CD4-positive, alpha-beta T cell (primary cell): ENCODE results near the gene GYG2. TPM values are rescaled to one million over a fixed set of nuclear protein-coding genes. Genes with fewer than 3 reads are reported as not detected.

ENCODE experiments used
- ATAC-seq: fragments of 200-7000 bp; cut with Tn5 transposase; one replicate; pipeline ENCODE4 v1.10.0; 2022; ENCODE audit warnings: mild to moderate bottlenecking; ENCODE audit not compliant: poor library complexity
- CTCF ChIA-PET: fragments of 350-600 bp; sonication (Branson Sonifier 250); formaldehyde crosslinking; loops from one replicate; lab custom pipeline; 2021; ENCODE audit warnings: antibody characterized with exemption, inconsistent platforms; lab: Charles Lee
- POLR2A ChIA-PET: fragments of 350-600 bp; sonication (Branson Sonifier 250); formaldehyde crosslinking; loops from one replicate; lab custom pipeline; 2021; ENCODE audit warnings: antibody characterized with exemption, inconsistent platforms; lab: Charles Lee
- DNase-seq, 14 experiments: peaks; one replicate each; pipeline ENCODE4 v3.0.0-alpha.2; 2013 to 2020; ENCODE audit warnings: mixed read lengths in 2 of 14
- H3K27ac ChIP-seq, 2 donors: one replicate each; pipeline versions ENCODE4 v1.5.1 to v1.7.0; 2013; ENCODE audit warnings: low read length in 2 of 2, low read depth in 1 of 2, mild to moderate bottlenecking in 1 of 2
- H3K27me3 ChIP-seq, 2 experiments: 1 replicate in 1 of 2; 2 replicates in 1 of 2; pipeline versions ENCODE4 v1.6.1 to v1.7.0; 2013; ENCODE audit warnings: low read length in 2 of 2, control low read depth in 1 of 2, mild to moderate bottlenecking in 1 of 2, moderate library complexity in 1 of 2; ENCODE audit not compliant: insufficient read depth in 2 of 2, control insufficient read depth in 1 of 2
- H3K36me3 ChIP-seq: one replicate; pipeline ENCODE4 v1.6.1; 2013; ENCODE audit warnings: low read length, control low read depth; ENCODE audit not compliant: insufficient read depth
- H3K4me1 ChIP-seq: one replicate; pipeline ENCODE4 v1.6.1; 2013; ENCODE audit warnings: low read length, control low read depth; ENCODE audit not compliant: insufficient read depth
- H3K4me3 ChIP-seq: one replicate; pipeline ENCODE4 v1.5.1; 2013; ENCODE audit warnings: mild to moderate bottlenecking, low read length, moderate library complexity
- H3K9me3 ChIP-seq, 2 experiments: 1 replicate in 1 of 2; 2 replicates in 1 of 2; pipeline versions ENCODE4 v1.6.1 to v1.7.0; 2013; ENCODE audit warnings: low read length in 2 of 2, mild to moderate bottlenecking in 2 of 2, control low read depth in 1 of 2, moderate library complexity in 1 of 2; ENCODE audit not compliant: control insufficient read depth in 1 of 2, insufficient read depth in 1 of 2
- H3K27ac Mint-ChIP-seq: one replicate; pipeline ENCODE4 v1.8.0; 2020; ENCODE audit warnings: mixed read lengths
- H3K27me3 Mint-ChIP-seq: one replicate; pipeline ENCODE4 v1.8.0; 2021; ENCODE audit warnings: mixed read lengths
- H3K36me3 Mint-ChIP-seq: one replicate; pipeline ENCODE4 v1.8.0; 2021; ENCODE audit warnings: low read depth, mixed read lengths
- H3K4me1 Mint-ChIP-seq: one replicate; pipeline ENCODE4 v1.8.0; 2021; ENCODE audit warnings: low read depth, mixed read lengths
- H3K4me3 Mint-ChIP-seq: one replicate; pipeline ENCODE4 v1.8.0; 2020; ENCODE audit warnings: mild to moderate bottlenecking, mixed read lengths
- H3K9me3 Mint-ChIP-seq: one replicate; pipeline ENCODE4 v1.8.0; 2020; ENCODE audit warnings: mixed read lengths
- intact Hi-C, 2 experiments: fragments of 100-400 bp; cut with DNase I in 1 of 2; cut with micrococcal nuclease in 1 of 2; formaldehyde crosslinking; loops; one replicate each; pipeline versions ENCODE4 v1.15.1 to v1.9.0; 2023 to 2025; cut with DNase I, micrococcal nuclease
- total RNA-seq, 174 experiments: library from RNA in 2 of 174; stranded (reverse) in 2 of 174; gene quantifications; one replicate each; pipeline ENCODE4 v1.2.3 and lab custom pipeline; 2021 to 2026
- TF ChIP-seq, protein P1 (sequence below): fragments of 200-600 bp; IDR thresholded peaks from one replicate; pipeline ENCODE4 v1.8.0; 2022; ENCODE audit warnings: antibody characterized with exemption, mild to moderate bottlenecking

The GYG2 gene
- total RNA-seq, 2 experiments from 2014 or later = not detected

DNA sequence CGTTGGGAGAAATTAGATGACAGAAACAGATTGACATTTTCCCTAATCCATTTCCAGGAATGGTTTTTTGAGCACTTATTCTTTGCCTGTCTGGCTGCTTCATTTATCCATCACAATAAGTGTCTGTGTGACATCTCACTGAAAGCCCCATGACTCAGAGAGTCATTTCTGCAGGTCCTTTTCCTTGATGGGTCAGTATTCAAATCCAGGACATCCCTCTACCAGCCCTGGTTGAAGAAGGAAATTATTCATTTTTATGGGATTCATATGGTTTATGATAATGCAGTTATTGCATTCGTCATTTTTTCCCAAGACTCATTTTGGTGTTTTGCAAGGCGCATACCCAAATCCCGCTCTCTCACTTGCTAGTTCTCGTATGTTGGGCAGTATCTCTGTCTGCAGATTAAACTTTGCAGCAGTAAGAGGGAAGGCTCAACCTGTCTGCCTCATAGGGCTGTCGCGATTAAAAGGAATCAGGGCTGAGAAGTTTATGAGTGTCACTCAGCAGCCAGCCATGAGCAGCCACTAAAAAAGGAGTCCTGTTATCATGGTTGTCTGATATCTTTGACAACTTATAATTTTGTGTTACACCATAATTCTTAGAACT, 44.0 kb downstream of the GYG2 start:
- Mint-ChIP-seq H3K4me1 (no peaks in the 10 kb centered on the region), H3K36me3 (no peaks in the 10 kb centered on the region), H3K27ac (no peak overlapping the region), H3K4me3 (no peak overlapping the region), H3K9me3 (peaks cover 2% of the 10 kb centered on the region), H3K27me3 (peaks cover 4% of the 10 kb centered on the region)
- DNase-seq (no peak), ATAC-seq (no peak)
- ChIA-PET CTCF (no interaction called here), POLR2A (no interaction called here)
- TF ChIP-seq, protein P1, sequence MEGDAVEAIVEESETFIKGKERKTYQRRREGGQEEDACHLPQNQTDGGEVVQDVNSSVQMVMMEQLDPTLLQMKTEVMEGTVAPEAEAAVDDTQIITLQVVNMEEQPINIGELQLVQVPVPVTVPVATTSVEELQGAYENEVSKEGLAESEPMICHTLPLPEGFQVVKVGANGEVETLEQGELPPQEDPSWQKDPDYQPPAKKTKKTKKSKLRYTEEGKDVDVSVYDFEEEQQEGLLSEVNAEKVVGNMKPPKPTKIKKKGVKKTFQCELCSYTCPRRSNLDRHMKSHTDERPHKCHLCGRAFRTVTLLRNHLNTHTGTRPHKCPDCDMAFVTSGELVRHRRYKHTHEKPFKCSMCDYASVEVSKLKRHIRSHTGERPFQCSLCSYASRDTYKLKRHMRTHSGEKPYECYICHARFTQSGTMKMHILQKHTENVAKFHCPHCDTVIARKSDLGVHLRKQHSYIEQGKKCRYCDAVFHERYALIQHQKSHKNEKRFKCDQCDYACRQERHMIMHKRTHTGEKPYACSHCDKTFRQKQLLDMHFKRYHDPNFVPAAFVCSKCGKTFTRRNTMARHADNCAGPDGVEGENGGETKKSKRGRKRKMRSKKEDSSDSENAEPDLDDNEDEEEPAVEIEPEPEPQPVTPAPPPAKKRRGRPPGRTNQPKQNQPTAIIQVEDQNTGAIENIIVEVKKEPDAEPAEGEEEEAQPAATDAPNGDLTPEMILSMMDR = no peak
- Histone ChIP-seq H3K27ac (no peak overlapping the region), H3K9me3 (no peaks in the 10 kb centered on the region), H3K4me1 (no peaks in the 10 kb centered on the region), H3K4me3 (no peak overlapping the region), H3K27me3 (no peaks in the 10 kb centered on the region), H3K36me3 (no peaks in the 10 kb centered on the region)
- intact Hi-C loops = no loop called here

DNA sequence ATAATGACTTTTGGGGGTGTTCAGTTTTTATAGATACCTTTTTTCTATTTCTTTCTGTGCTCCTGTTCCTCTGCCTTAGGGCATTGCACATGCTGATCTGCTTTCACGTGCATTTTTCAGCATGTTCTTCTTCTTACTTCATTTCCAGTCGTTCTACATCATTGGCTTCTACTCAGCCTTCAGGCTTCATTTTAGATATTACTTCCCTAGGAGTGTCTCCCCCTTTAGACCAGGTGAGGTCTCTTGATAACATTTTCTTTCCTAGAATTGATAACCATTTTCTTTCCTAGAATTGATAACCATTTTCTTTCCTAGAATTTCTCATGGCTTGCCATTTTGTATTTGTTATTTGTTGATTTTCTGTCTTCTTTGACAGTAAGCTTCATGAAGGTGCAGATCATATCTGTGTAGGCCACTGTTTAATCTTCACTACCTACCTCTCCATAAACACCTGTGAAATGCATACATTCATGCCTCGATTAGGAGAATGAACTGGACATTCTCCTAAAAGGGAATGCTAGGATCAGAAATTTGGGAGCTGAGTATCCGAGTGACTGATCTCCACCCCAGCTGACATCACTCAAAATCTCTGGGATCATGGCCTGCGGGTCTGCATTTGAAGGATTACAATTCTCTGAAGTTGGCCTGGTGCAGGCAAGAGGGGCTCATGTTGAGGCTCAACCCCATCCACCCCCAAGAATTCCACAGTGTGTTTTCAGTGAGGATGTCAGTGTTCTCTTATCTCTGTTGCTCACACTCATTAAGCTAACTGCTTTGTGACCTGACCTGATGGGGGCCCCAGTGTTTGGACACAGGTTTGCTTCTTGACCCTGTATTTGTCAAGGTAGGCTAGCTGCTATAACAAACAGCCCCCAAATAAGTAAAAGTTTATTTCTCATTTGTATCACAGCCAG, 45.7 kb downstream of the GYG2 start:
- Mint-ChIP-seq H3K27ac (no peak overlapping the region), H3K36me3 (no peaks in the 10 kb centered on the region), H3K9me3 (peaks cover 2% of the 10 kb centered on the region), H3K4me1 (no peaks in the 10 kb centered on the region), H3K4me3 (no peak overlapping the region), H3K27me3 (peaks cover 4% of the 10 kb centered on the region)
- Histone ChIP-seq H3K9me3 (no peaks in the 10 kb centered on the region), H3K4me1 (no peaks in the 10 kb centered on the region), H3K36me3 (no peaks in the 10 kb centered on the region), H3K27ac (no peak overlapping the region), H3K4me3 (no peak overlapping the region), H3K27me3 (no peaks in the 10 kb centered on the region)
- ChIA-PET CTCF (no interaction called here), POLR2A (no interaction called here)
- DNase-seq = no peak
- intact Hi-C loops = no loop called here
- TF ChIP-seq, protein P1 = no peak
- ATAC-seq = no peak

DNA sequence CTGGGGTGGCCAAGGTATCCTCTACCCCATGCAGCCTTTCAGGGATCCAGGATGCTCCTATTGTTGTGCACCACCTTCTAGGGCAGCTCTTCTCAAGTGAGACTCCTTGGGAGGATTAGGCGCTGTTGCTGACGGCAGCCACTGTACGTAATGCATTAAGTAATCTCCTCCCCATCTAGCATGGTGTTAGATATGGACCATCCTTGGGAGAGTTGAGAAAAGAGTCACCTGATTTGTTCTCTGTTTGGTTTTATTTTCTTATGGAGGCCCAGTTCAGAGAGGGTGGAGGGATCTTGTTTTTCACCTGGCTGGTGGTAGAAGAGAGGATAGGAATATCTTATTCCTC, 46.4 kb downstream of the GYG2 start:
- no peaks in the 10 kb centered on the region for H3K4me1 Mint-ChIP-seq
- CTCF ChIA-PET = no interaction called here
- no peaks in the 10 kb centered on the region for H3K4me1 ChIP-seq
- no peak overlapping the region for H3K4me3 Mint-ChIP-seq
- H3K4me3 ChIP-seq = no peak overlapping the region
- no peaks in the 10 kb centered on the region for H3K36me3 ChIP-seq
- peaks cover 2% of the 10 kb centered on the region for H3K9me3 Mint-ChIP-seq
- ATAC-seq = no peak
- intact Hi-C loops = no loop called here
- no peaks in the 10 kb centered on the region for H3K36me3 Mint-ChIP-seq
- POLR2A ChIA-PET = interaction anchor here (0.8 kb wide), 1 partner anchor 159 kb away, joined by 3 read pairs; no protein-coding TSS in a partner anchor
- H3K27ac ChIP-seq = no peak overlapping the region
- TF ChIP-seq, protein P1 = no peak
- H3K27me3 ChIP-seq = no peaks in the 10 kb centered on the region
- peaks cover 4% of the 10 kb centered on the region for H3K27me3 Mint-ChIP-seq
- DNase-seq = no peak
- H3K27ac Mint-ChIP-seq = no peak overlapping the region
- no peaks in the 10 kb centered on the region for H3K9me3 ChIP-seq
